HFFc6 (cell line): Measurements from ENCODE around the gene C16orf86. TPM values are rescaled to one million over a fixed set of nuclear protein-coding genes. Genes with fewer than 3 reads are reported as not detected.

ENCODE experiments used
- DNase-seq: peaks from one replicate; pipeline ENCODE4 v3.0.0-alpha.2; 2018
- H3K27ac Mint-ChIP-seq: 2 replicates; pipeline ENCODE4 v1.8.0; 2020; ENCODE audit warnings: mild to moderate bottlenecking, mixed read lengths
- H3K27me3 Mint-ChIP-seq: 2 replicates; pipeline ENCODE4 v1.8.0; 2021; ENCODE audit warnings: mild to moderate bottlenecking, moderate library complexity, mixed read lengths; ENCODE audit not compliant: insufficient read depth
- H3K36me3 Mint-ChIP-seq: 2 replicates; pipeline ENCODE4 v1.8.0; 2021; ENCODE audit warnings: low read depth, mixed read lengths
- H3K4me1 Mint-ChIP-seq: 2 replicates; pipeline ENCODE4 v1.8.0; 2020; ENCODE audit warnings: low read depth, mixed read lengths
- H3K4me3 Mint-ChIP-seq: 2 replicates; pipeline ENCODE4 v1.8.0; 2020; ENCODE audit warnings: mild to moderate bottlenecking, moderate library complexity, mixed read lengths
- H3K9me3 Mint-ChIP-seq: 2 replicates; pipeline ENCODE4 v1.8.0; 2020; ENCODE audit warnings: mild to moderate bottlenecking, mixed read lengths
- CTCF ChIP-seq: fragments of 200-600 bp; sonication (generic); IDR thresholded peaks from 2 replicates; pipeline ENCODE4 v1.5.0; 2021; ENCODE audit warnings: antibody characterized with exemption, mild to moderate bottlenecking
- total RNA-seq, 6 experiments: library from RNA; stranded (reverse); fragmentation: NEBNext Ultra II Directional; extraction: Animal tissue kit (Norgen Biotek cat#: 25700); gene quantifications; 2 replicates in 1 of 6; 3 replicates in 5 of 6; pipeline ENCODE4 v1.2.3, GENCODE V29; 2021

Gene C16orf86
- total RNA-seq, 6 experiments from 2014 or later: 1.0 to 1.9 (median 1.6) TPM

GRCh38 chr16:67666032-67666551 lies 522 bp upstream of the C16orf86 start:
- Mint-ChIP-seq H3K36me3 (no peaks in the 10 kb centered on the region), H3K27me3 (peaks cover 7% of the 10 kb centered on the region; the same call in 1 of the 2 replicates), H3K4me1 (peaks cover 13% of the 10 kb centered on the region; the same call in 1 of the 2 replicates), H3K27ac (peak overlapping the region; percentile 48), H3K9me3 (no peaks in the 10 kb centered on the region), H3K4me3 (peak overlapping the region; percentile 81)
- no peak for TF ChIP-seq CTCF
- no peak for DNase-seq

- DNase-seq: no peak
- H3K4me3 Mint-ChIP-seq: peak overlapping the region; percentile 82
- H3K27me3 Mint-ChIP-seq: peaks cover 7% of the 10 kb centered on the region; the same call in 1 of the 2 replicates
- H3K9me3 Mint-ChIP-seq: no peaks in the 10 kb centered on the region
- H3K36me3 Mint-ChIP-seq: no peaks in the 10 kb centered on the region
- peak overlapping the region; percentile 85 for H3K27ac Mint-ChIP-seq
- TF ChIP-seq CTCF: no peak
- H3K4me1 Mint-ChIP-seq: peaks cover 16% of the 10 kb centered on the region
These were observed 821 bp downstream of the C16orf86 start for GRCh38 chr16:67667453-67667816.

GRCh38 chr16:67667817-67668494 lies 1.3 kb downstream of the C16orf86 start:
- peak; percentile 95 for DNase-seq
- no peaks in the 10 kb centered on the region for H3K36me3 Mint-ChIP-seq
- peaks cover 21% of the 10 kb centered on the region for H3K4me1 Mint-ChIP-seq

GRCh38 chr16:67668495-67669157 lies 2.0 kb downstream of the C16orf86 start:
- H3K9me3 Mint-ChIP-seq: no peaks in the 10 kb centered on the region
- DNase-seq: no peak
- H3K27ac Mint-ChIP-seq: no peak overlapping the region

More at GRCh38 chr16:67667817-67668494, 1.3 kb downstream of the C16orf86 start:
- H3K27ac Mint-ChIP-seq: no peak overlapping the region; the same call in 1 of the 2 replicates
- H3K27me3 Mint-ChIP-seq: peaks cover 7% of the 10 kb centered on the region; the same call in 1 of the 2 replicates
- TF ChIP-seq CTCF: peak; percentile 81
- no peaks in the 10 kb centered on the region for H3K9me3 Mint-ChIP-seq
- H3K4me3 Mint-ChIP-seq: no peak overlapping the region

More at GRCh38 chr16:67668495-67669157, 2.0 kb downstream of the C16orf86 start:
- Mint-ChIP-seq H3K27me3 (peaks cover 7% of the 10 kb centered on the region; the same call in 1 of the 2 replicates), H3K36me3 (no peaks in the 10 kb centered on the region), H3K4me3 (no peak overlapping the region), H3K4me1 (peaks cover 21% of the 10 kb centered on the region)
- peak; percentile 9; the same call in 1 of the 2 replicates for TF ChIP-seq CTCF
